ENCODE results near the gene ACTMAP.
A peak's percentile ranks its signal among the peaks of the same experiment; 100 is the strongest.

Gene ACTMAP

DNA sequence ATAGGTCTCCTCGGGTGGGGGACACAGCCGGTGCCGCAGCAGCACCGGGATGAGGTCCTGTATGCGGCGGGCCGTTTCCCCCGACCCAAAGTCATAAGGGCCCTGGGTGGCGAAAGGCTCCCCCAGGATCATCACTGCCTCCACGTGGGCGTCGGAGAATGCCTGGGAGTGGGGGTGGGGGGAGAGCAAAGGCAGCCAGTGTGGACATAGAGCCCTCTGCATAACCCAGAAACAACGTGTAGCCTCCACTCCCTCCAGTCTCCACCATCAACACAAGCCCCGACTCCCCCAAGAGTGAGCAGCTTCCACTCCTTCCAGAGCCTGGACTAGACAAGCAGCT lies 58.1 kb downstream of the ACTMAP start:
- peak; percentile 32 for DNase-seq

DNA sequence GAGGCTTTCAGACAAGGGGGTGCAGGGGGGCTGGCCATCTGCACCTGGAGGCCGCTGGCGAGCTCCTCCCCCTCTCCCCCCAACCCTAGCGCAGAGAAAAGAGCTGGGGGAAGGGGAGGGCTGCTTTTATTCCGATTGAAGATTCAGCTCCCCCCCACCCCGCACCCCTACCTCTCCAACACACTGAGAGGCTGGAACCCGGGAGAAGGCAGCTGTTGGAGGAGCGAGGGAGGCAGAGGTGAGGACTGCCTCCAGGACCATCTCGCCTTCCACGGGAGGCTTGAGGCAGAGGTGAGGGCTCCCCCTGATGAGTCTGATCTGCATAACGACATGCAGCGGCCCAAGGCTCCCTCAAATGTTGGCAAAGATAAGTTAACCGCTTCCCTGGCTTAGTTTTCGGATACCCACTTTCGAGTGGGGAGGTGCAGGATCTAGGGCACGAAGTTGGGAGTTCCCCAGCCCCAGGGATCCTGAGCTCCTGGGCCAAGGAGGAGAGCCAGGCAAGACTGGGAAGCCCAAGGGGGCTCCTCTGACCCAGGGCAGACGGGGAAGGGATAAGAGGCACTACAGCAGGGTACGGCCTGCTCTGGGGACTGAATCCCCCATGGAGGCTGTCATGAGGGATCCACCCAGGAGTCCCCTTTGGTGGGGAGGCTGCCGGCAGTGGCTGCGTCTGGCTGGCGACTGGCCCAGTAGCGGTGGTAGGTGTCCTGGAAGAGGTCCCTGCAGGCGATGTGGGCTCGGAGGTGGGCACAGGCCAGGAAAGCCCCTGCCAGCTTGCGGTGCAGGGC lies 58.7 kb downstream of the ACTMAP start:
- peak; percentile 67 for DNase-seq

Data from DMS53 (cell line).